NCI-H345 treated with DMSO at 0.1 percent for 48 hours (cell line): Measurements from ENCODE around the gene LPCAT3.
"Not testable (repeated sequence)": the region's sequence is repeated elsewhere in the genome, so short reads cannot be mapped to it uniquely, and the experiment has no call there.

Source experiments
- DNase-seq: peaks from one replicate; lab custom pipeline; 2025; ENCODE audit not compliant: unreplicated experiment; lab: John Stamatoyannopoulos, UW

The LPCAT3 gene, protein sequence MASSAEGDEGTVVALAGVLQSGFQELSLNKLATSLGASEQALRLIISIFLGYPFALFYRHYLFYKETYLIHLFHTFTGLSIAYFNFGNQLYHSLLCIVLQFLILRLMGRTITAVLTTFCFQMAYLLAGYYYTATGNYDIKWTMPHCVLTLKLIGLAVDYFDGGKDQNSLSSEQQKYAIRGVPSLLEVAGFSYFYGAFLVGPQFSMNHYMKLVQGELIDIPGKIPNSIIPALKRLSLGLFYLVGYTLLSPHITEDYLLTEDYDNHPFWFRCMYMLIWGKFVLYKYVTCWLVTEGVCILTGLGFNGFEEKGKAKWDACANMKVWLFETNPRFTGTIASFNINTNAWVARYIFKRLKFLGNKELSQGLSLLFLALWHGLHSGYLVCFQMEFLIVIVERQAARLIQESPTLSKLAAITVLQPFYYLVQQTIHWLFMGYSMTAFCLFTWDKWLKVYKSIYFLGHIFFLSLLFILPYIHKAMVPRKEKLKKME

GRCh38 chr12:7018350-7019042, at the start of gene LPCAT3:
Gene LPCAT3 (minus strand): TSS chr12:7018476. CDS start chr12:7018424, 52 bp downstream.
- peak; percentile 97 for DNase-seq

DNA sequence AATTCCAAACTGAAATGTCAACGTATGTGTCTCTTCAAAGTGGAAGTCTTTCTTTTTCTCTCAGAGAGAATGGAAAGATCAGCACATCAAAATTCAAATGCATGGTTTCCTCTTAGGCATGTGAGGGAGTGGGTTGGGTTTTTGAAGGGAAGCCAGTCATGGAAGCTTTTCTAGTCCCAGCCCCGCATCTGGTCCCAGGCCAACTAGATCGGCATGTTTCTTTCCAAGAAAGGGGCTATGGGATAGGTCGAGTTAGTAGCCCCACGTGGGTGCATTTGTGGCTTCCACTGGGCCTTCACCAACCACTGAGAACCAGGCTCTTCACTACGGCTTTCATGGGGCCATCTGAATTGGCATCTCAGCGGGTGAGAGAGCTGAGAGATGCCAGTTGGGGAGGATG, 48.8 kb upstream of the LPCAT3 start:
- DNase-seq: no peak

GRCh38 chr12:7066596-7066995, 48.3 kb upstream of the LPCAT3 start:
- no peak for DNase-seq

GRCh38 chr12:7065073-7065623, 46.9 kb upstream of the LPCAT3 start:
- DNase-seq: no peak

- no peak for DNase-seq
These were observed 46.2 kb upstream of the LPCAT3 start for GRCh38 chr12:7064516-7064915.

DNA sequence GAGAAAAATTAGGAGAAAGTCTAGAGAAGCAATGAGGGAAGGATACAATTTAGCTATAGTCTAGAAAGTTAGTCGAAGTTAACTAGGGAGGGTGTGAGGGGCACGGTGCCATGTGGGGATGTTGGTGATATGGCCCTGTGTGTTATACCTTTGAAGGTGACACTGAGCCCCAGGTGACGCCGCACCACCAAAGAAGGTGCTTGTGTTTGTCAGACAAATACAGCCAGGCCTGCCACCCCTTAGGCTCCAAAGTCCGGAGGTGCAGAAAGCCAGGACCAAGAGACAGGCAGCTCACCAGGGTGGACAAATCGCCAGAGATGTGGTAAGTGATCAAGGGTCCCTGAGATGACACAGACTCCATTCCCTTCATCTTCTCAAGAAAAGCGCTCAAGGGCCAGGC, 43.3 kb upstream of the LPCAT3 start:
- DNase-seq: no peak

- no peak for DNase-seq
These were observed 42.9 kb upstream of the LPCAT3 start for GRCh38 chr12:7061138-7061537.

DNA sequence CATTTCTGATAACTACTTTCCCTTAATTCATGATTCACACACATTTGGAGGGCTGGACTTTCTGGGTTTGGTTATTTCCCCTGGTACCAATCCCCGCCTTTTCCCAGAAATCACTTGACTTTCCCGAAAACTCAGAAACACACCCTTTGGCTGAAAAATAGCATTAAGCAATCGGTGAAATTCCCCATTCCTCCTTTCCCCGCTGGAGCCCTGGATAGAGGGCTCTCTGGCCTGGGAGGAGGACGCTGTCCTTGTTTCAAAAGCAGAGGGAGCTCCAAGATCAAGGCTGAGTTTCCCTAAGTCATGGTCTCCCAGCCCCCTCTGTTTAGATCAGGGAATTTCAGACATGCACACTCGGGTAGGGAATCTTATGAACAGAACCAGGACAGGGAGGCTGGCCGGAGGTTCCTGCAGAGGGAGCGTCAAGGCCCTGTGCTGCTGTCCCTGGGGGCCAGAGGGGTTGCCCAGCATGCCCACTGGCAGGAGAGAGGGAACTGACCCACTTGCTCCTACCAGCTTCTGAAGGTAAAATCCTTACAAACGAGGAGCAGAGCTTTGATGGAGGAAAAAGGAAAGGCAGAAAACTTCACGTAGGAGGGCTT, 42.2 kb upstream of the LPCAT3 start, which contains the start of gene C1S:
Gene C1S, plus strand, starts transcription at position 366 of the 602 bp plus-strand sequence. CDS start 1,195 bp downstream, outside the sequence.
- DNase-seq: no peak

- no peak for DNase-seq
These were observed 41.5 kb upstream of the LPCAT3 start for GRCh38 chr12:7059780-7060179.

- no peak for DNase-seq
These were observed 40.6 kb upstream of the LPCAT3 start for GRCh38 chr12:7058850-7059395.

DNA sequence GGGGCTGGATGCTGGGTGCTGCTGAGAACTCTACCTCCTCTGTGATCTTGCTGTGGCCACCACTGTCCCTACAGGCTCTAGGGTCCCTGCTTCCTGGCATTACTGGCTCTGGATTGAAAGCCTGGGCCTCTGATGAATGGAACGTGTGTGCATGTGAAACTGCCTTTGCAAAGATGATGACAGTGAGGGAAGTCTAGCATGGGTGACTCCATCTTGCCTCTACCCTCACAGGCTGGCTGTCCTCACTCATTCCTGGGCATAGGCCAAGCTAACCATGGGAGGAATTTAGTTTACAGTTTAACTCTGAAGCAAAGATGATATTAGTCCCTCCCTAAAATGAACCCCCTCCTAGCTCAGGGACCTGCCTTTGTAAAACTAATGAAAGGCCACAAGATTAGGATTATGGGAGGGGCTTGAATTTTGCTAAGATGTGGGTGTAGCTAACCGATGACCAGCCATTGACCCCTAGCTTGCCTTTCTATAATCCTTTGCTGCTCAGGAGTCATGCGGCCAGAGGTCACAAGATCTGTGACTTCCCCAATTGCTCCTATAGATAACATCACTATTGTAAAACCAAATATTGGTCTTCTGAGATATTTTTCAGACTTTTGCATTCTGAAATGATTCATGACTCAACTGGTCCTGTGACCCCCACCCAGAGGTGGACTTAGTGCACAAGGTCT, 40.0 kb upstream of the LPCAT3 start:
- DNase-seq: no peak

DNA sequence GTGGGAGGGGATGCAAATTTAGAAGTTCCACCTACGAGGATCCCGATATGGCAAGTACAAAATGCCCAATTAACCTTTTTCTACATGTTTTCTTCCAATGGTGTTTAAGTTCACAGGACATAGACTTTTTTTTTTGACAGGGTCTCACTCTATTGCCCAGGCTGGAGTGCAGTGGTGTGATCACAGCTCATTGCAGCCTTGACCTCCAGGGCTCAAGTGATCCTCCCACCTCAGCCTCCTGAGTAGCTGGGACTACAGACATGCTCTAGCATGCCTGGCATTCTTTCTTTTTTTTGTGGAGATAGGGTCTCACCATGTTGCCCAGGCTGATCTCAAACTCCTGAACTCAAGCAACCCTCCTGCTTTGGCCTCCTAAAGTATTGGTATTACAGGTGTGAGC, 37.5 kb upstream of the LPCAT3 start:
- DNase-seq: not testable (repeated sequence)

DNA sequence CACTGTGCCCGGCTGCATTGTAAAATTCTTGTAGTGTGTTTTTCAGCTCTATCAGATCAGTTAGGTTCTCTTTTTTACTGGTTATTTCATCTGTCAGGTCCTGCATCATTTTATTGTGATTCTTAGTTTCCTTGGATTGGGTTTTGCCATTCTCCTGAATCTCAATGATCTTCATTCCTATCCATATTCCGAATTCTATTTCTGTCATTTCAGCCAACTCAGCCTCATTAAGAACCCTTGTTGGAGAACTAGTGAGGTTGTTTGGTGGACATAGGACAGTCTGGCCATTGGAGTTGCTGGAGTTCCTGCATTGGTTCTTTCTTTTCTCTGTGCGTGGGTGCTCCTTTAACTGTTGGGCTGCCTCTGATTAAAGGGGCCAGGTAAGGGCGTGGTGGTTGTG, 36.6 kb upstream of the LPCAT3 start:
- no peak for DNase-seq

DNA sequence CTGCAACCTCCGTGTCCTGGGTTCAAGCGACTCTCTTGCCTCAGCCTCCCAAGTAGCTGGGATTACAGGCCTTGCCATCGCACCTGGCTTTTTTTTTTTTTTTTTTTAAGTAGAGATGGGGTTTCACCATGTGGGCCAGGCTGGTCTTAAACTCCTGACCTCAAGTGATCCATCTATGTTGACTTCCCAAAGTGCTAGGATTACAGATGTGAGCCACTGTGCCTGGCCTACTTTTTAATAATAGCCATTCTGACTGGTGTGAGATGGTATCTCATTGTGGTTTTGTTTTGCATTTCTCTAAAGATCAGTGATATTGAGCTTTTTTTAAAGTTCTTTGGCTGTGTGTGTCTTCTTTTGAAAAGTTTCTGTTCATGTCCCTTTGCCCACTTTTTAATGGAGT, 31.7 kb upstream of the LPCAT3 start:
- DNase-seq: not testable (repeated sequence)

DNA sequence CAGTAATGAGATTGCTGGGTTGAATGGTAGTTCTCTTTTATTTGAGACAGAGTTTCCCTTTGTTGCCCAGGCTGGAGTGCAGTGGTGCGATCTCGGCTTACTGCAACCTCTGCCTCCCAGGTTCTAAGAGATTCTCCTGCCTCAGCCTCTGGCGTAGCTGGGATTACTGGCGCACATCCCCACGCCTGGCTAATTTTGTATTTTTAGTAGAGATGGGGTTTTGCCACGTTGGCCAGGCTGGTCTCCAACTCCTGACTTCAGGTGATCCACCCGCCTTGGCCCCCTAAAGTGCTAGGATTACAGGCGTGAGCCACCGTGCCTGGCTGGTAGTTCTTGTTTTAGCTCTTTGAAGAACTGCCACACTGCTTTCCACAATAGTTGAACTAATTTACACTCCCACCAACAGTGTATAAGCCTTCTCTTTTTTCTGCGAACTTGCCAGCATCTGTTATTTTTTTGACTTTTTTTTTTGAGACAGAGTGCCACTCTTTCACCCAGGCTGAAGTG, 31.2 kb upstream of the LPCAT3 start:
- not testable (repeated sequence) for DNase-seq

DNA sequence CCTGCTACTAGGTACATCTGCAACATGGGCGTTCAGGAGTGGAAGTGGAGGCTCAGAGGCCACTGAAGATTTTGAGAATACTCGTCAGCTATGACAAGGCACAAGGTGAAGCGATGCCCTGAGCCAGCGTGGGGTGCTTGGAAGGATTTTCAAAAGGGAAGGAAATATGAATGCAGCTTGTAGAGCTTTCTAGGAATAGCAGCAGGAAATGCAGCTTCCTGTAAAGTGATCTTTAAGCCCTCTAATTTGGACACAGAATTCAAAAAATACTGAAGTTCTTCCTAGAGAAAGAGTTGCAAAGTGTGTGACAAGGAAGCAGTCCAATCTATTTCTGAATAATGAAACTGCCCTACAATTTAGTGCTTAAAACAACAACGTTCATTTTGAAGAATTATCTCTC, 29.0 kb upstream of the LPCAT3 start:
- DNase-seq: no peak

- DNase-seq: no peak
These were observed 28.3 kb upstream of the LPCAT3 start for GRCh38 chr12:7046383-7047105.

GRCh38 chr12:7045913-7046312, 27.6 kb upstream of the LPCAT3 start:
- DNase-seq: no peak

DNA sequence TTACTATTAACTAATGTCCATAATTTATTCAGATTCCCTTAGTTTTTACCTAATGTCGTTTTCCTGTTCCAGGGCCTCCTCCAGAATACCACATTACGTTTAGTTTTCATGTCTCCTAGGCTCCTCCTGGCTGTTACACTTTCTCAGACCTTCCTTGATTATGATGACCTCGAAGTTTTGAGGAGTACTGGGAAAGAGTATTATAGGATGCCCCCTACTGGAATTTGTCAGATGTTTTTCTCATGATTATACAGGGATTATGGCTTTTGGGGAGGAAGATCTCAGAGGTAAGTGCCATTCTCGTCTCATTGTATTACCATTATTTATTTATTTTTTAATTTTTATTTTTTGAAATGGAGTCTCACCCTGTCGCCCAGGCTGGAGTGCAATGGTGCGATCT, 24.6 kb upstream of the LPCAT3 start:
- no peak for DNase-seq

GRCh38 chr12:7039403-7039802, 21.1 kb upstream of the LPCAT3 start:
- DNase-seq: no peak
